Measurements from ENCODE around the gene PIGP. TPM values are rescaled to one million over a fixed set of nuclear protein-coding genes. Genes with fewer than 3 reads are reported as not detected.

Gene PIGP
- total RNA-seq, 4 donors from 2014 or later = 6.0 to 17.5 (median 13.2) TPM

DNA sequence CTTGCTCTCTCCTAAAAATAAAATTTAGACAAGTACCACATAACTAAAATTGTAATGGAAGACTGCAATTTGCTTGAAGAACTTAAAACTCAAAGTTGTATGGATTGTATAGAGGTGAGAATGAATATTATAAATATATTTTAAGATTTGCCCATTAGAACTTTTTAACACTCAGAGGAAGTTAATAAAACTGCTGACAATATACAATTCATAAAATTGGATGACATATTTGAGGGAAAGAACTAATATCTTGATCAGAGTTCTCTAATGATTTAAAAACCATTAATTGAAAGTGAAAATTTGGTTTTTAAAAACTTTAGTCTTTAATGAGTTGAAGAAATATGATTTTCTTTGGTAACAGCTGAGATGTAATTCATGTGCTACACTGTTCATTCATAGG, 21.1 kb upstream of the PIGP start:
- TF ChIP-seq POLR2A (IDR thresholded peaks at IDR 0.05) = no peak
- TF ChIP-seq, protein P1, sequence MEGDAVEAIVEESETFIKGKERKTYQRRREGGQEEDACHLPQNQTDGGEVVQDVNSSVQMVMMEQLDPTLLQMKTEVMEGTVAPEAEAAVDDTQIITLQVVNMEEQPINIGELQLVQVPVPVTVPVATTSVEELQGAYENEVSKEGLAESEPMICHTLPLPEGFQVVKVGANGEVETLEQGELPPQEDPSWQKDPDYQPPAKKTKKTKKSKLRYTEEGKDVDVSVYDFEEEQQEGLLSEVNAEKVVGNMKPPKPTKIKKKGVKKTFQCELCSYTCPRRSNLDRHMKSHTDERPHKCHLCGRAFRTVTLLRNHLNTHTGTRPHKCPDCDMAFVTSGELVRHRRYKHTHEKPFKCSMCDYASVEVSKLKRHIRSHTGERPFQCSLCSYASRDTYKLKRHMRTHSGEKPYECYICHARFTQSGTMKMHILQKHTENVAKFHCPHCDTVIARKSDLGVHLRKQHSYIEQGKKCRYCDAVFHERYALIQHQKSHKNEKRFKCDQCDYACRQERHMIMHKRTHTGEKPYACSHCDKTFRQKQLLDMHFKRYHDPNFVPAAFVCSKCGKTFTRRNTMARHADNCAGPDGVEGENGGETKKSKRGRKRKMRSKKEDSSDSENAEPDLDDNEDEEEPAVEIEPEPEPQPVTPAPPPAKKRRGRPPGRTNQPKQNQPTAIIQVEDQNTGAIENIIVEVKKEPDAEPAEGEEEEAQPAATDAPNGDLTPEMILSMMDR (IDR thresholded peaks at IDR 0.05) = no peak
- H3K4me3 ChIP-seq (ENCODE audit: low read depth, poor library complexity, severe bottlenecking) = no peak overlapping the region
- intact Hi-C loops (cut with DNase I; ENCODE audit: low total_unique reads) = loop anchor here (10.0 kb wide), 1 partner anchor 59 kb away; no protein-coding TSS in a partner anchor
- DNase-seq (ENCODE audit: low spot score in 2 of 2) = no peak

DNA sequence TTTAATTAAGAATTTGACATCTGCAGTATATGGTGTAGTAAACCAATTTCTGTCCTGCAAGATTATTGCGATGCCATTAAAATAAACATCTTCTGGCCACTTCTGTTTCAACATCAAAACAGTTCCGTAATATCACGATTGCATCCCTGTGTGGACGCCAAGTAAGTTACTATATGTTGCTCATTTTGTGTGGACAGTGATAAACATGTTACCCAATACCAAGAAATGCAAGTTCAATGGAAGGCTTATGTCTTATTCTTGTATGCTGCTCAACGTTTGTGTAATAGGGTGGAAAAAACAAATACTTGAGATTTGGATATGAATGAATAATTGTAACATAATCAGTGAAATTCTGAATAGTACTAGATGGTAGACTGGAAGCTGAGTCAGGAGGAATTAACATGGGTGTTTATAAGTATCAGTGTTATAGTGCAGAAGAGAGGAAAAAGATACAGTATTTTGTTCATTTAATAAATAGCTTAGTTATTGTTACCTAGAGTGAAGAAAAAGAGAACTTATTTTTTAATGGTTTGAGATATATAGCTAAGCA, 15.4 kb upstream of the PIGP start:
- H3K4me3 ChIP-seq (ENCODE audit: low read depth, poor library complexity, severe bottlenecking) = no peak overlapping the region
- DNase-seq (ENCODE audit: low spot score in 2 of 2) = no peak
- TF ChIP-seq POLR2A (IDR thresholded peaks at IDR 0.05) = no peak
- TF ChIP-seq, protein P1 (IDR thresholded peaks at IDR 0.05) = no peak
- WGBS, 2 donors = 81 to 82% methylated on average over 5 of the region's 5 CpGs
- intact Hi-C loops (cut with DNase I; ENCODE audit: low total_unique reads) = no loop called here

DNA sequence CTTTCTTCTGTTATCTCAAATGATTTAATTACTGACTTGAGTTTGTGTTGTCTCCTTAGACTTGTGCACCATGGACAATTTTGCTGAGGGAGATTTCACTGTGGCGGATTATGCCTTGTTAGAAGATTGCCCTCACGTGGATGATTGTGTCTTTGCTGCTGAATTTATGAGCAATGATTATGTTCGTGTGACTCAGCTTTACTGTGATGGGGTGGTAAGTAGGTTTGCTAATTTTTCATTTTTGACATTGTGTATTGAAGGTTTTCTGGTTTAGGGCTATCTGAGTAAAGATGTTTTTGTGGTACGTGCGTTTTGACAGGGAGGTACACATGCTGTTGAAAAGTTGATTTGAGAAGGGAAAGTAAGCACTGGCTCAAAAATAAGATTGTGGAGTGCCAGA, 14.3 kb upstream of the PIGP start:
- no peak for DNase-seq (ENCODE audit: low spot score in 2 of 2)
- no peak overlapping the region for H3K4me3 ChIP-seq (ENCODE audit: low read depth, poor library complexity, severe bottlenecking)
- intact Hi-C loops (cut with DNase I; ENCODE audit: low total_unique reads) = no loop called here
- WGBS, 2 donors = 51 to 63% methylated on average over 5 of the region's 5 CpGs
- no peak for TF ChIP-seq POLR2A (IDR thresholded peaks at IDR 0.05)
- TF ChIP-seq, protein P1 (IDR thresholded peaks at IDR 0.05) = no peak

DNA sequence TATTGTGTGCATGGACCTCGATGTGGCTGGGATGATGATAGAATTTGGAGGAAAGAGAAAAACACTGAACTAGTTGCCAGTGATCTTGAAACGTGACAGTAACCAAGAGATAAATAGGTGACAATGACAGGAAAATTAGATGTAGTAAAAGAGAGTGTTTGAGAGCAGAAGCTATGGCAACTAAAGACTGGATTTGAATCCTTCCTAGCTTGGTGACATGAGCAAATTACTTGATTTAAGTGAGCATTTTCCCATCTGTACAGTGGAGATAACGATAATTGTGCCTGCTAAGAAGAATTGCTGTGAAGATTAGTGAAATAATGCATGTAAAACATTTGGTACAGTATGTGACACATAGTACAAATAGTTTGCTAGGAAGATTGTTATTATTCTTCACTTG, 12.9 kb upstream of the PIGP start:
- DNase-seq (ENCODE audit: low spot score in 2 of 2) = no peak
- intact Hi-C loops (cut with DNase I; ENCODE audit: low total_unique reads) = no loop called here
- 84 to 92% methylated on average over 3 of the region's 3 CpGs for WGBS, 2 donors
- TF ChIP-seq, protein P1 (IDR thresholded peaks at IDR 0.05) = no peak
- TF ChIP-seq POLR2A (IDR thresholded peaks at IDR 0.05) = no peak
- no peak overlapping the region for H3K4me3 ChIP-seq (ENCODE audit: low read depth, poor library complexity, severe bottlenecking)

DNA sequence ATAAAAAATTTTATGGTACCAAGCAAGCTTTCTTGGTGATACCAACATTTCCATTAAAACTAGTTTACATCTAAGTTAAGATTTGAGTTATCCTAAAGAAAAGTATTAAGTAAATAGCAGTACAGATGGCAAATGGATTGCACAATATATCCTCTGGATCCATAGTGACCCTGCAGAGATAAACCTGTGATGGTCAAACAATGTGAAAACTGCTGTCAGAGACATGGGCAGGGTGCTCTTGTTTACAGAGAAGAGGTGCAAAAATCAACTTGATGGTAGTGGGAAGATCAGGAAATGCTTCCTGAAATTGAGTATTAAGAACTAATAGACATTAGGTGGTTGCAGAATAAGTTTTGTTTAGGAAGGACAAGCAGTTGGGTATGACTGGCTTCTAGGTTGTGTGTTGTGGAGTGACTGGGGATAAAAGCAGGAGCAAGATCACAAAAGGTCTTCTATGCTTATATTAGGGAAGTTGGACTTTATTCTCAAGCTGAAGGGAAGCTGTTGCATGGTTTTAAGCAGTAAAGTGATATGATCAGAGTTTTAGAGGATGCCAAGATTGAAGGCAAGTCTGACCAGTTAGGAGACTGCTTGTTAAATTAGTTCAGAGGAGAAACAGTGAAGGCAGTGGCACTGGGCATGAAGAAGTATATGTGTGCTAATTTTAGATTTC, 10.1 kb upstream of the PIGP start:
- TF ChIP-seq POLR2A (IDR thresholded peaks at IDR 0.05) = no peak
- TF ChIP-seq, protein P1 (IDR thresholded peaks at IDR 0.05) = no peak
- no peak for DNase-seq (ENCODE audit: low spot score in 2 of 2)
- no peak overlapping the region for H3K4me3 ChIP-seq (ENCODE audit: low read depth, poor library complexity, severe bottlenecking)
- intact Hi-C loops (cut with DNase I; ENCODE audit: low total_unique reads) = no loop called here

DNA sequence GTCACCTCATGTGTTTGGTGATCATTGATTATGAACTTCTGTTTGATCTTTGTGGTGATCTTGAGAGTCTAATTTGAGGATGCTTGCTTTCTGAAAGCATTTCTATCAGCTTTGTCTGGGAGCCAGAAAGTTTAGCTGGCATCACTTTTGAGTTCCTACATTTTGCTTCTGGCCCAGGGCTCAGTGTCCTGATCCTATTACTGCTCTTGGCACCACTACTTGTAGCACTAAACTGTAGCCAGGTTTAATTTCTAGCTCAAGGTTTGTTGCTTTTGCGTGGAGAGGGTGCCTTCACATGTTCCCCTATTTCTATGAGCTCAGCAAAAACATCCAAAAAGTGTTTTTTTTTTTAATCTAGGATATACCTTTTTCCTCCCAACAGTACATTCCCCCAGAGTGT, 9.5 kb upstream of the PIGP start:
- TF ChIP-seq, protein P1 (IDR thresholded peaks at IDR 0.05) = no peak
- TF ChIP-seq POLR2A (IDR thresholded peaks at IDR 0.05) = no peak
- 56 to 60% methylated on average over 1 of the region's 1 CpG for WGBS, 2 donors
- intact Hi-C loops (cut with DNase I; ENCODE audit: low total_unique reads) = no loop called here
- no peak for DNase-seq (ENCODE audit: low spot score in 2 of 2)
- H3K4me3 ChIP-seq (ENCODE audit: low read depth, poor library complexity, severe bottlenecking) = no peak overlapping the region

Data from lower leg skin (tissue), 4 donors.